ENCODE measurements around the gene ERCC2.

The ERCC2 gene

GRCh38 chr19:45376045-45376724 is 5.8 kb upstream of the ERCC2 start:
- peak; percentile 82 for DNase-seq (ENCODE audit: extremely low read depth, low read depth)
- no peak for TF ChIP-seq CTCF (IDR thresholded peaks at IDR 0.05; ENCODE audit: low read depth, low read length)

GRCh38 chr19:45368737-45369340 is 1.5 kb downstream of the ERCC2 start:
- no peak for DNase-seq (ENCODE audit: extremely low read depth, low read depth)
- TF ChIP-seq CTCF (IDR thresholded peaks at IDR 0.05; ENCODE audit: low read depth, low read length) = no peak

GRCh38 chr19:45368127-45368526 is 2.2 kb downstream of the ERCC2 start:
- DNase-seq (ENCODE audit: extremely low read depth, low read depth) = no peak
- no peak for TF ChIP-seq CTCF (IDR thresholded peaks at IDR 0.05; ENCODE audit: low read depth, low read length)

GRCh38 chr19:45364696-45365095 is 5.7 kb downstream of the ERCC2 start:
- no peak for DNase-seq (ENCODE audit: extremely low read depth, low read depth)

GRCh38 chr19:45363861-45364459 is 6.4 kb downstream of the ERCC2 start:
- DNase-seq (ENCODE audit: extremely low read depth, low read depth) = no peak

More at GRCh38 chr19:45364696-45365095, 5.7 kb downstream of the ERCC2 start:
- no peak for TF ChIP-seq CTCF (IDR thresholded peaks at IDR 0.05; ENCODE audit: low read depth, low read length)

GRCh38 chr19:45362291-45362690 is 8.1 kb downstream of the ERCC2 start:
- no peak for TF ChIP-seq CTCF (IDR thresholded peaks at IDR 0.05; ENCODE audit: low read depth, low read length)
- no peak for DNase-seq (ENCODE audit: extremely low read depth, low read depth)

More at GRCh38 chr19:45363861-45364459, 6.4 kb downstream of the ERCC2 start:
- TF ChIP-seq CTCF (IDR thresholded peaks at IDR 0.05; ENCODE audit: low read depth, low read length) = no peak

- DNase-seq (ENCODE audit: extremely low read depth, low read depth) = no peak
- TF ChIP-seq CTCF (IDR thresholded peaks at IDR 0.05; ENCODE audit: low read depth, low read length) = no peak
Measured at GRCh38 chr19:45361608-45362007, 8.8 kb downstream of the ERCC2 start.

Data from AG09319 (cell line).